ENCODE measurements around the gene KLRG1.
A peak's percentile ranks its signal among the peaks of the same experiment; 100 is the strongest.

KLRG1 gene

DNA sequence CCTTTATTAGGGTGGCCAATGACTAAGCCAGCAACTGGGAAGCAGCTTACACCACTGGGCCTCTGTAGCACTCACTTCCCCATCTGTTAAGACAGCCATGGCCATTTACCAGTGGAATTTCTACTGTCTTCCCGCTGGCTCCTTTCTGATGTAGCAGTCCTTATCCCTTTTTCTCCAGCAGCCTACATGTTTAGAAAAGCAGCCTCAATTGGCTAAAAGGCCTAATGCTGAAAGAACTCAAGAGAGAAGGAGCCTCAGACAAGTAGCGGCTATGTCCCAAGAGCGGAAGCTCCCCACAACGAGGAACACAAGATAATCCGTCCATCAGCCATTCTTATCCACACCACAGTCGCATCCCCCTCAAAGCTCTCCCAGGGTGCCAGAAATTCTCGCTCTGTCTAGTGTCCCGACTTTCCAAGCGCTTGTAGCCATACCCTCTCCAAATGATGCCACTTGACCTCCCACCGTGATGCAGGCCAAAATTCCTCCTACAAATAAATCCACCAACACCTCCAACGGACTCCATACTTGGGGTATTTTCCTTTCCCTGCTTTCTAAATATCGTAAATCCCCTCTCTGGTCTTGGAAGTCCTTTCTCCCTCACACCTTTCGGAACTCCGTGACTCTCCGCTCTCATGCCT lies 40.5 kb upstream of the KLRG1 start:
- intact Hi-C loops (cut with DNase I; ENCODE audit: low total_unique reads) = loop anchor here (5.0 kb wide), 1 partner anchor 113 kb away; no protein-coding TSS in a partner anchor
- Histone ChIP-seq H3K9me3 (no peaks in the 10 kb centered on the region), H3K27ac (peak overlapping the region; percentile 92 to 96), H3K36me3 (peaks cover 16 to 28% (median 24%) of the 10 kb centered on the region in 3 donors), H3K27me3 (no peaks in the 10 kb centered on the region), H3K4me3 (peak overlapping the region; percentile 67 to 83), H3K4me1 (peaks cover 0 to 28% (median 20%) of the 10 kb centered on the region in 4 donors)
- no peak for DNase-seq
- TF ChIP-seq, protein P1, sequence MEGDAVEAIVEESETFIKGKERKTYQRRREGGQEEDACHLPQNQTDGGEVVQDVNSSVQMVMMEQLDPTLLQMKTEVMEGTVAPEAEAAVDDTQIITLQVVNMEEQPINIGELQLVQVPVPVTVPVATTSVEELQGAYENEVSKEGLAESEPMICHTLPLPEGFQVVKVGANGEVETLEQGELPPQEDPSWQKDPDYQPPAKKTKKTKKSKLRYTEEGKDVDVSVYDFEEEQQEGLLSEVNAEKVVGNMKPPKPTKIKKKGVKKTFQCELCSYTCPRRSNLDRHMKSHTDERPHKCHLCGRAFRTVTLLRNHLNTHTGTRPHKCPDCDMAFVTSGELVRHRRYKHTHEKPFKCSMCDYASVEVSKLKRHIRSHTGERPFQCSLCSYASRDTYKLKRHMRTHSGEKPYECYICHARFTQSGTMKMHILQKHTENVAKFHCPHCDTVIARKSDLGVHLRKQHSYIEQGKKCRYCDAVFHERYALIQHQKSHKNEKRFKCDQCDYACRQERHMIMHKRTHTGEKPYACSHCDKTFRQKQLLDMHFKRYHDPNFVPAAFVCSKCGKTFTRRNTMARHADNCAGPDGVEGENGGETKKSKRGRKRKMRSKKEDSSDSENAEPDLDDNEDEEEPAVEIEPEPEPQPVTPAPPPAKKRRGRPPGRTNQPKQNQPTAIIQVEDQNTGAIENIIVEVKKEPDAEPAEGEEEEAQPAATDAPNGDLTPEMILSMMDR (IDR thresholded peaks at IDR 0.05) = no peak

- Histone ChIP-seq H3K9me3 (no peaks in the 10 kb centered on the region), H3K27me3 (no peaks in the 10 kb centered on the region), H3K4me1 (peaks cover 0 to 28% (median 20%) of the 10 kb centered on the region in 4 donors), H3K27ac (peak within 1 kb of the TSS; percentile 92 to 96), H3K4me3 (peak within 1 kb of the TSS; percentile 67 to 83), H3K36me3 (peaks cover 9 to 20% (median 16%) of the 10 kb centered on the region in 3 donors)
- peak; percentile 94 to 96 for DNase-seq
- intact Hi-C loops (cut with DNase I; ENCODE audit: low total_unique reads) = loop anchor here (5.0 to 10.0 kb wide), 2 partner anchors 85 to 113 kb away; no protein-coding TSS in a partner anchor
- TF ChIP-seq, protein P1 (IDR thresholded peaks at IDR 0.05) = peak in 1 of 2 experiments; percentile 51
Measured at GRCh38 chr12:8949342-8950220, 39.8 kb upstream of the KLRG1 start, which contains the start of gene M6PR. Gene M6PR (minus strand): TSS chr12:8949645. CDS start chr12:8946404, 3,241 bp downstream.

DNA sequence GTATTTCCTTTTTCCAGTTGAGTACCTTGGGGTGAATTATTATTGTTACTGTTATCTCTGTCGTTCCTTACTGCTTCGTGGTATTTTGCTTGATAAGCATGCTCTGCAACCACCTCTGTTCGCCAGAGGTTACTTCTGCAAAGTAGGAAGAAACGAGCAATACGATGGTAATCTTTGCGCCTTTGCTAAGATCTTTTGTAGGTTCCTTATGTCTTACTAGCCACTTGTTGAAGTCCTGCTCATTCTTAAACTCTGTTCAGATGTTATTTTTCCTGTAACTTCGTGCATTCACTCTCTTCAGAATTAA lies 39.2 kb upstream of the KLRG1 start:
- H3K4me1 ChIP-seq = peaks cover 0 to 28% (median 20%) of the 10 kb centered on the region in 4 donors
- H3K27me3 ChIP-seq = no peaks in the 10 kb centered on the region
- H3K27ac ChIP-seq = peak overlapping the region; percentile 92 to 96
- peak overlapping the region; percentile 67 to 83 for H3K4me3 ChIP-seq
- H3K9me3 ChIP-seq = no peaks in the 10 kb centered on the region
- DNase-seq = no peak
- TF ChIP-seq, protein P1 (IDR thresholded peaks at IDR 0.05) = no peak
- intact Hi-C loops (cut with DNase I; ENCODE audit: low total_unique reads) = loop anchor here (10.0 kb wide), 1 partner anchor 85 kb away; no protein-coding TSS in a partner anchor
- peaks cover 3 to 14% (median 10%) of the 10 kb centered on the region in 3 donors for H3K36me3 ChIP-seq

DNA sequence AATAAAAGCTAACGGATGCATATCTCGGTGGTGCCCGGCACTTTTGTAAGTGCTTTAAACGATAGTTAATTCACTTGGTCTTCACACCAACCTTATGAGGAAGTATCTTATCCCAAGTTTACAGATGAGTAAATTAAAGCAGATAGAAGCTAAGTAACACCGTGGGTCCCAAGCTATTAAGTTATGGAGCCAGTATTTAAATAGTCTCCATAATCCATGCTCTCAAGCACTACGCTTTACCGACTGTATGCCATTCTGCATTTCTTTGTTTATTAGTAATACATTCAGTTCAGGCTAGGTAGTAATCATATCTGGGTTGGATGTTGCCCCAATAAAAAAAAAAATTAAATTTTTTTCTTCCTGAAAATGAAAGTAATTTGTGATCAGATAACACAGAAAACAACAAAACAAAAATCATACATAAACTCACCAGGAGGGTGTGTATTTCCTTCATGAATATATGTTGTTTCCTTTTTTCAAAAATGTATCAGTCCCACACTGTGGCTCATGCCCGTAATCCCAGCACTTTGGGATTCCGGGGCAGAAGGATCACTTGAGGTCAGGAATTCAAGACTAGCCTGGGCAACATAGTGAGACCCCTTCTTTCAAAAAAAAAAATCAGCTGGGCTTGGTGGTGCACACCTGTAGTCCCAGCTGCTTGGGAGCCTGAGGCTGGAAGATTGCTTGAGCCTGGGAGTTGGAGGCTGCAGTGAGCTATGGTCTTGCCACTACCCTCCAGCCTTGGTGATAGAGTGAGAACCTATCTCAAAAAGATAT lies 38.5 kb upstream of the KLRG1 start:
- Histone ChIP-seq H3K36me3 (peaks cover 0 to 7% (median 3%) of the 10 kb centered on the region in 3 donors), H3K27me3 (no peaks in the 10 kb centered on the region), H3K4me3 (peak overlapping the region; percentile 67 to 83), H3K9me3 (no peaks in the 10 kb centered on the region), H3K27ac (peak overlapping the region; percentile 92 to 96), H3K4me1 (peaks cover 0 to 28% (median 20%) of the 10 kb centered on the region in 4 donors)
- TF ChIP-seq, protein P1 (IDR thresholded peaks at IDR 0.05) = no peak
- intact Hi-C loops (cut with DNase I; ENCODE audit: low total_unique reads) = loop anchor here (10.0 kb wide), 1 partner anchor 84 kb away; no protein-coding TSS in a partner anchor
- no peak for DNase-seq

DNA sequence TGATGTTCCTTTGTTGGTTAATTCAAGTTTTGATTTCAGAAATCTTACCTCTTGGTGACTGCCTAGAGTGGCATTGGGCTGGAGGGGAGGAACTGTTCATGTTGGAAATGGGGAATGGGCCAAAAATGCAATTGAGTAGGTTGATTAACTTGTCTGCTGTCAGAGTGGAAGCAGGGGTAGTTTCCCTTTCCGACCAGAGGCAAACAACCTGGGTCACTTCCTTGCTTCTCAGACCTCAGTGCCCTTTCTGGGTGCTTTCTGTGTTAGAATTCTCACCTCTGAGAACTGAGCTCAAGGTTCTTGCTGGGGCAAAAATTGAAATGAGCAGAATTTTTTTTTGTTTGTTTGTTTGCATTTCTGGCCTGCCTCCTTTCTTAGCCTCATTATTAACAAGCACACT lies 37.6 kb upstream of the KLRG1 start:
- TF ChIP-seq, protein P1 (IDR thresholded peaks at IDR 0.05) = no peak
- no peak overlapping the region for H3K4me3 ChIP-seq
- peaks cover 0 to 28% (median 20%) of the 10 kb centered on the region in 4 donors for H3K4me1 ChIP-seq
- no peak overlapping the region for H3K27ac ChIP-seq
- intact Hi-C loops (cut with DNase I; ENCODE audit: low total_unique reads) = loop anchor here (10.0 kb wide), 1 partner anchor 83 kb away; no protein-coding TSS in a partner anchor
- H3K9me3 ChIP-seq = no peaks in the 10 kb centered on the region
- no peaks in the 10 kb centered on the region for H3K27me3 ChIP-seq
- DNase-seq = no peak
- no peaks in the 10 kb centered on the region for H3K36me3 ChIP-seq

Measured in tibial artery (tissue), 4 donors.